PC-9 (cell line): ENCODE data around the gene SERPINI1. TPM values are rescaled to one million over a fixed set of nuclear protein-coding genes. Genes with fewer than 3 reads are reported as not detected.

ENCODE experiments used
- BruUV-seq: library from RNA; stranded (reverse); fragments of 400-500 nt; replicated peaks from 2 replicates; lab custom pipeline; 2021; lab: Mats Ljungman, UMichigan
- CTCF ChIA-PET: fragments of 300-600 bp; sonication (Branson Sonifier 250); formaldehyde crosslinking; loops from one replicate; lab custom pipeline; 2022; ENCODE audit warnings: antibody characterized with exemption; lab: Charles Lee
- POLR2A ChIA-PET: fragments of 300-600 bp; sonication (Branson Sonifier 250); formaldehyde crosslinking; loops from one replicate; lab custom pipeline; 2022; ENCODE audit warnings: antibody characterized with exemption; ENCODE audit not compliant: unreplicated experiment; lab: Charles Lee
- DNase-seq, 2 experiments: peaks; one replicate each; pipeline versions ENCODE4 v3.0.0 to v3.0.0-alpha.2; 2015 to 2022; ENCODE audit warnings: mixed read lengths in 1 of 2
- H2AFZ ChIP-seq: fragments of 200-600 bp; sonication (generic); 2 replicates; pipeline ENCODE4 v1.8.1; 2017; ENCODE audit warnings: antibody characterized with exemption
- H3F3A ChIP-seq: fragments of 200-600 bp; sonication (generic); 2 replicates; pipeline ENCODE4 v1.8.1; 2017; ENCODE audit warnings: antibody characterized with exemption, mild to moderate bottlenecking, low read depth; ENCODE audit not compliant: insufficient read depth
- H3K27ac ChIP-seq: fragments of 200-600 bp; sonication (generic); 2 replicates; pipeline ENCODE4 v1.6.1; 2016; ENCODE audit warnings: mixed run types
- H3K27me3 ChIP-seq: fragments of 200-600 bp; sonication (generic); 2 replicates; pipeline ENCODE4 v1.6.1; 2016; ENCODE audit warnings: low read depth, mixed run types; ENCODE audit not compliant: insufficient read depth
- H3K36me3 ChIP-seq: fragments of 200-600 bp; sonication (generic); 2 replicates; pipeline ENCODE4 v1.6.1; 2016; ENCODE audit warnings: low read depth, mixed run types
- H3K4me1 ChIP-seq: fragments of 200-600 bp; sonication (generic); replicated peaks from 2 replicates; pipeline ENCODE4 v1.6.1; 2016; ENCODE audit warnings: mixed run types; ENCODE audit not compliant: insufficient read depth
- H3K4me2 ChIP-seq: fragments of 200-600 bp; sonication (generic); 2 replicates; pipeline ENCODE4 v1.6.1; 2017; ENCODE audit warnings: mixed run types
- H3K4me3 ChIP-seq: fragments of 200-600 bp; sonication (generic); 2 replicates; pipeline ENCODE4 v1.6.1; 2016; ENCODE audit warnings: mixed run types
- H3K79me2 ChIP-seq: fragments of 200-600 bp; sonication (generic); 2 replicates; pipeline ENCODE4 v1.6.1; 2017; ENCODE audit warnings: low read depth, mixed run types
- H3K9me2 ChIP-seq: fragments of 200-600 bp; sonication (generic); 2 replicates; pipeline ENCODE4 v1.8.1; 2017; ENCODE audit warnings: mild to moderate bottlenecking; ENCODE audit not compliant: insufficient read depth
- H3K9me3 ChIP-seq: fragments of 200-600 bp; sonication (generic); 2 replicates; pipeline ENCODE4 v1.8.1; 2016; ENCODE audit warnings: low read depth; ENCODE audit not compliant: insufficient read depth
- H4K20me1 ChIP-seq: fragments of 200-600 bp; sonication (generic); 2 replicates; pipeline ENCODE4 v1.8.1; 2017; ENCODE audit not compliant: insufficient read depth
- EZH2 ChIP-seq: fragments of 200-600 bp; sonication (generic); IDR thresholded peaks from 2 replicates; pipeline ENCODE4 v1.8.0; 2017; ENCODE audit warnings: antibody characterized with exemption, low read depth
- intact Hi-C: fragments of 100-400 bp; cut with micrococcal nuclease; formaldehyde crosslinking; loops from one replicate; pipeline ENCODE4 v1.10.0; 2022; ENCODE audit not compliant: unreplicated experiment
- total RNA-seq: library from RNA; stranded (reverse); gene quantifications from 2 replicates; pipeline ENCODE4 v1.2.3, GENCODE V29; 2021
- TF ChIP-seq, protein P1 (sequence below): fragments of 200-600 bp; sonication (generic); conservative IDR thresholded peaks from 2 replicates; pipeline ENCODE4 v1.6.1; 2017; ENCODE audit warnings: mixed run types, antibody characterized with exemption, mild to moderate bottlenecking, moderate library complexity

SERPINI1 gene
- total RNA-seq, 1 experiment from 2014 or later: 2.4 TPM

- no peak for DNase-seq
- Histone ChIP-seq H2AFZ (no peak overlapping the region), H3K79me2 (no peaks in the 10 kb centered on the region), H3F3A (no peaks in the 10 kb centered on the region), H3K36me3 (no peaks in the 10 kb centered on the region), H3K4me3 (no peak overlapping the region), H4K20me1 (no peaks in the 10 kb centered on the region), H3K27ac (no peak overlapping the region), H3K4me2 (no peak overlapping the region), H3K9me2 (no peaks in the 10 kb centered on the region), H3K4me1 (no peaks in the 10 kb centered on the region), H3K27me3 (no peaks in the 10 kb centered on the region), H3K9me3 (no peaks in the 10 kb centered on the region)
- intact Hi-C loops: loop anchor here (5.0 kb wide), 1 partner anchor 207 kb away; no protein-coding TSS in a partner anchor
- CTCF ChIA-PET: no interaction called here
- POLR2A ChIA-PET: no interaction called here
- BruUV-seq: no TSS peak
- TF ChIP-seq, protein P1, sequence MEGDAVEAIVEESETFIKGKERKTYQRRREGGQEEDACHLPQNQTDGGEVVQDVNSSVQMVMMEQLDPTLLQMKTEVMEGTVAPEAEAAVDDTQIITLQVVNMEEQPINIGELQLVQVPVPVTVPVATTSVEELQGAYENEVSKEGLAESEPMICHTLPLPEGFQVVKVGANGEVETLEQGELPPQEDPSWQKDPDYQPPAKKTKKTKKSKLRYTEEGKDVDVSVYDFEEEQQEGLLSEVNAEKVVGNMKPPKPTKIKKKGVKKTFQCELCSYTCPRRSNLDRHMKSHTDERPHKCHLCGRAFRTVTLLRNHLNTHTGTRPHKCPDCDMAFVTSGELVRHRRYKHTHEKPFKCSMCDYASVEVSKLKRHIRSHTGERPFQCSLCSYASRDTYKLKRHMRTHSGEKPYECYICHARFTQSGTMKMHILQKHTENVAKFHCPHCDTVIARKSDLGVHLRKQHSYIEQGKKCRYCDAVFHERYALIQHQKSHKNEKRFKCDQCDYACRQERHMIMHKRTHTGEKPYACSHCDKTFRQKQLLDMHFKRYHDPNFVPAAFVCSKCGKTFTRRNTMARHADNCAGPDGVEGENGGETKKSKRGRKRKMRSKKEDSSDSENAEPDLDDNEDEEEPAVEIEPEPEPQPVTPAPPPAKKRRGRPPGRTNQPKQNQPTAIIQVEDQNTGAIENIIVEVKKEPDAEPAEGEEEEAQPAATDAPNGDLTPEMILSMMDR: no peak
- TF ChIP-seq EZH2: no peak
These were observed 99.8 kb downstream of the SERPINI1 start for GRCh38 chr3:167835359-167835758.

- intact Hi-C loops: loop anchor here (5.0 kb wide), 1 partner anchor 206 kb away; no protein-coding TSS in a partner anchor
- CTCF ChIA-PET: no interaction called here
- no peaks in the 10 kb centered on the region for H4K20me1 ChIP-seq
These were observed 100.4 kb downstream of the SERPINI1 start for GRCh38 chr3:167835953-167836352.

GRCh38 chr3:167837466-167837865 is 101.9 kb downstream of the SERPINI1 start:
- no peak overlapping the region for H3K27ac ChIP-seq
- H4K20me1 ChIP-seq: no peaks in the 10 kb centered on the region
- peak overlapping the region; percentile 14; the same call in 1 of the 2 replicates for H2AFZ ChIP-seq
- DNase-seq: no peak
- H3K27me3 ChIP-seq: no peaks in the 10 kb centered on the region
- H3K4me2 ChIP-seq: no peak overlapping the region
- BruUV-seq: no TSS peak
- H3K4me1 ChIP-seq: no peaks in the 10 kb centered on the region
- H3K4me3 ChIP-seq: no peak overlapping the region
- TF ChIP-seq, protein P1: peak; percentile 47; the same call in 1 of the 2 replicates
- no peak for TF ChIP-seq EZH2
- H3K36me3 ChIP-seq: no peaks in the 10 kb centered on the region
- POLR2A ChIA-PET: no interaction called here
- no peaks in the 10 kb centered on the region for H3K79me2 ChIP-seq
- no peaks in the 10 kb centered on the region for H3K9me3 ChIP-seq
- H3K9me2 ChIP-seq: no peaks in the 10 kb centered on the region
- CTCF ChIA-PET: no interaction called here
- no peaks in the 10 kb centered on the region for H3F3A ChIP-seq
- intact Hi-C loops: loop anchor here (5.0 kb wide), 1 partner anchor 205 kb away; no protein-coding TSS in a partner anchor

More at GRCh38 chr3:167835953-167836352, 100.4 kb downstream of the SERPINI1 start:
- Histone ChIP-seq H3K9me2 (no peaks in the 10 kb centered on the region), H3K79me2 (no peaks in the 10 kb centered on the region), H3K27ac (no peak overlapping the region), H3K4me1 (no peaks in the 10 kb centered on the region), H2AFZ (no peak overlapping the region), H3F3A (no peaks in the 10 kb centered on the region), H3K27me3 (no peaks in the 10 kb centered on the region), H3K4me2 (no peak overlapping the region), H3K36me3 (no peaks in the 10 kb centered on the region), H3K4me3 (no peak overlapping the region), H3K9me3 (no peaks in the 10 kb centered on the region)
- DNase-seq: no peak
- TF ChIP-seq EZH2: no peak
- TF ChIP-seq, protein P1: no peak
- POLR2A ChIA-PET: no interaction called here
- no TSS peak for BruUV-seq
